Measurements from ENCODE around the gene PRMT9. TPM values are rescaled to one million over a fixed set of nuclear protein-coding genes. Genes with fewer than 3 reads are reported as not detected.

PRMT9 gene
- total and polyA plus RNA-seq, 12 donors: 3.0 to 7.3 (median 6.5) TPM

DNA sequence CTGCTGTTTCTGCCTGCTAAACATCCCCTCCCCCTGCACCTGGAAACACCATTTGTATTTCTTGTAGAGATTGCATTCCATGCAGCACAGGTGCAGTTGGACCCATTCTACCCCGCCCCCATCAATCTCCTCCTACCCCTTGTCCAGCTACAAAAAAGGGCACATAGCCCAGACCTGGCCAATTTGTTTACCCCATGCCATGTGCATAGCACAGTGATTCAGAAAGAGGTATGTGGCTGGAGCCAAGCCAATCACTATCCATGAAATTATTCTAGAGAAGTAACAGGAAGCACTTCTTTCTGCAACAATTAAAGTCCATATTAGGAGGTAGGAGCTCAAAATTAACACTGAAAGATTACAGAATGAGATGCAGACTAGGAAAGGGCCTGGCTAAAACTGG, 87.0 kb downstream of the PRMT9 start:
- H3K4me1 ChIP-seq: no peaks in the 10 kb centered on the region
- TF ChIP-seq, protein P1, sequence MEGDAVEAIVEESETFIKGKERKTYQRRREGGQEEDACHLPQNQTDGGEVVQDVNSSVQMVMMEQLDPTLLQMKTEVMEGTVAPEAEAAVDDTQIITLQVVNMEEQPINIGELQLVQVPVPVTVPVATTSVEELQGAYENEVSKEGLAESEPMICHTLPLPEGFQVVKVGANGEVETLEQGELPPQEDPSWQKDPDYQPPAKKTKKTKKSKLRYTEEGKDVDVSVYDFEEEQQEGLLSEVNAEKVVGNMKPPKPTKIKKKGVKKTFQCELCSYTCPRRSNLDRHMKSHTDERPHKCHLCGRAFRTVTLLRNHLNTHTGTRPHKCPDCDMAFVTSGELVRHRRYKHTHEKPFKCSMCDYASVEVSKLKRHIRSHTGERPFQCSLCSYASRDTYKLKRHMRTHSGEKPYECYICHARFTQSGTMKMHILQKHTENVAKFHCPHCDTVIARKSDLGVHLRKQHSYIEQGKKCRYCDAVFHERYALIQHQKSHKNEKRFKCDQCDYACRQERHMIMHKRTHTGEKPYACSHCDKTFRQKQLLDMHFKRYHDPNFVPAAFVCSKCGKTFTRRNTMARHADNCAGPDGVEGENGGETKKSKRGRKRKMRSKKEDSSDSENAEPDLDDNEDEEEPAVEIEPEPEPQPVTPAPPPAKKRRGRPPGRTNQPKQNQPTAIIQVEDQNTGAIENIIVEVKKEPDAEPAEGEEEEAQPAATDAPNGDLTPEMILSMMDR (IDR thresholded peaks at IDR 0.05): no peak
- no peaks in the 10 kb centered on the region for H3K36me3 ChIP-seq
- ATAC-seq (no peak), DNase-seq (no peak)
- no peak overlapping the region for H3K27ac ChIP-seq
- no peaks in the 10 kb centered on the region for H3K9me3 ChIP-seq
- peaks cover 0 to 5% (median 0%) of the 10 kb centered on the region in 7 donors for H3K27me3 ChIP-seq
- intact Hi-C loops (cut with DNase I): loop anchor here in 2 of 10 donors (10.0 kb wide), 3 partner anchors 492 to 582 kb away; no protein-coding TSS in a partner anchor
- H3K4me3 ChIP-seq: no peak overlapping the region
- 0% methylated on average over 1 of the region's 1 CpG for WGBS, 2 donors

DNA sequence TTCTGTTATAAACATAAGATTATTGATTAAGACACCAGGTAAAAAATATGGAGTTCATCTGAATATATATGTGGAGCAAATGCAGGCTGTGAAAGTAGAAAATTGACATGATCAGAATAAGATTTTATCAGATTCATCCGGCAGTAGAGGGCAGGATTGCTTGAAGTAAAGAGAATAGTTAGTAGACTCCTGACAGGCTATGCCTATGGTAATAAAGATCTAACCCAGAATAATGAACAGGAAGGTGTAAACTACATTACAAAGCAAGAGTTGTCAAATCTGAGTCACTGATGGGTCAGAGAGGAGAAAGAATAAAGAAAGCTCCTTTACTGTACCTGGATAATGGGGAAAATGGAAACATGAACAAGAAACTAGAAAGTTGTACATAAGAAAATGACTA, 87.6 kb downstream of the PRMT9 start:
- DNase-seq: no peak
- Histone ChIP-seq H3K36me3 (no peaks in the 10 kb centered on the region), H3K27me3 (peaks cover 0 to 5% (median 0%) of the 10 kb centered on the region in 7 donors), H3K4me3 (no peak overlapping the region), H3K4me1 (no peaks in the 10 kb centered on the region), H3K9me3 (no peaks in the 10 kb centered on the region), H3K27ac (no peak overlapping the region)
- ATAC-seq: no peak
- TF ChIP-seq, protein P1 (IDR thresholded peaks at IDR 0.05): no peak
- intact Hi-C loops (cut with DNase I): loop anchor here in 2 of 10 donors (10.0 kb wide), 3 partner anchors 492 to 582 kb away; no protein-coding TSS in a partner anchor
- 59 to 78% methylated on average over 1 of the region's 1 CpG for WGBS, 2 donors

DNA sequence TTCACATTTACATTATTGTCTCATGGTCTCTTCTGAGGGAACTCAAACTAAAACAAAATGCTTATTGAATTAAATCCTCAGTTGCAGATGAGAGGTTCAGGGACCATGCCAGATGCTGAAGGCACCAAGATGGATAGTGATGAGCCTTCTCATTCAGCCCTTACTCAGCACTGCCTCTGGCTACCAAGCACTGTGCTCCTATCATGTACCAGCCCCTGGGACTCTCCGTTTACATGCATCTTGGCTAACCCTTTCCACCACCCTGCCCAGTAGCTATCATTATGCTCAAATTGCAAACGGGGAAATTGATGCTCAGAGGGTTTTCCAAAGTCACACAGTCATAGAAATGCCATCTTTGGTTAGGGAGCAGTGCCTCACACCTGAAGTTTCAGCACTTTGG, 89.4 kb downstream of the PRMT9 start:
- 80 to 81% methylated on average over 2 of the region's 2 CpGs for WGBS, 2 donors
- H3K36me3 ChIP-seq: no peaks in the 10 kb centered on the region

DNA sequence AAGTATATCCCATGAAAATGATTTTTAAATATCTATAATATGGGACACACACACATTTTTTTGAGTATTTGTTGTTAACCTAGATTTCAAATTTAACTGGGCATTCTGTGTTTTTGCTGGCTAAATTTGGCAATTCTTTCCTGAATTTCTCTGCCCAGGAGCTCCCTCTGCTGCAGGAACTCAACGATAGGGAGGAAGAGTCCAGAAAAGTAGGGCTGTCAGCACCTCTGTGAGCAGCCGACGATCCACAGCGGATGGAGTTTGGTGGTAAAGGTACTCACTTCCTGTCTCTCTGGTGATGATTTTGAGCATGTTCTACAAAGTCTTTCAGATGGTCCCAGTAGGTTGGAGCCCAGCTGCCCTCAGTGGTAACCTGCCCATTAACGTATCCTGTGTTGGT, 89.9 kb downstream of the PRMT9 start:
- Histone ChIP-seq H3K9me3 (no peaks in the 10 kb centered on the region), H3K27me3 (peaks cover 0 to 3% (median 0%) of the 10 kb centered on the region in 7 donors), H3K4me3 (no peak overlapping the region), H3K4me1 (peaks cover 0 to 12% (median 0%) of the 10 kb centered on the region in 9 donors), H3K36me3 (no peaks in the 10 kb centered on the region), H3K27ac (no peak overlapping the region)
- TF ChIP-seq, protein P1 (IDR thresholded peaks at IDR 0.05): no peak
- WGBS, 2 donors: 42 to 51% methylated on average over 5 of the region's 5 CpGs
- DNase-seq (no peak), ATAC-seq (no peak)
- intact Hi-C loops (cut with DNase I): loop anchor here in 7 of 10 donors (5.0 to 10.0 kb wide), 8 partner anchors 432 to 579 kb away; no protein-coding TSS in a partner anchor

More for the DNA sequence above, 89.4 kb downstream of the PRMT9 start:
- Histone ChIP-seq H3K27ac (no peak overlapping the region), H3K4me3 (no peak overlapping the region), H3K9me3 (no peaks in the 10 kb centered on the region), H3K4me1 (peaks cover 0 to 12% (median 0%) of the 10 kb centered on the region in 9 donors), H3K27me3 (peaks cover 0 to 3% (median 0%) of the 10 kb centered on the region in 7 donors)
- TF ChIP-seq, protein P1 (IDR thresholded peaks at IDR 0.05): no peak
- intact Hi-C loops (cut with DNase I): loop anchor here in 7 of 10 donors (5.0 to 10.0 kb wide), 8 partner anchors 432 to 580 kb away; no protein-coding TSS in a partner anchor
- ATAC-seq: no peak
- no peak for DNase-seq

Data from heart right ventricle (tissue), 16 donors.